ENCODE measurements around the gene PAX8.

GRCh38 chr2:113216321-113216720, 62.4 kb downstream of the PAX8 start:
- no peak for TF ChIP-seq POLR2A (IDR thresholded peaks at IDR 0.05)
- TF ChIP-seq CTCF (IDR thresholded peaks at IDR 0.05) = no peak
- no peak for TF ChIP-seq POLR2AphosphoS5 (IDR thresholded peaks at IDR 0.05)
